Medulla oblongata (tissue), 1 donor: ENCODE data around the gene WDR18.
"Not testable (repeated sequence)": the region's sequence is repeated elsewhere in the genome, so short reads cannot be mapped to it uniquely, and the experiment has no call there.

Experiments
- DNase-seq: peaks from one replicate; pipeline ENCODE4 v3.0.0-alpha.2; 2015; ENCODE audit errors: extremely low spot score

Gene WDR18

GRCh38 chr19:1019980-1020867 lies 36.1 kb downstream of the WDR18 start:
- DNase-seq, result no peak

- peak; percentile 98 for DNase-seq
Measured at GRCh38 chr19:1020868-1021425, 36.8 kb downstream of the WDR18 start, which contains the start of gene TMEM259. Gene TMEM259, minus strand, starts transcription at chr19:1021123. Its CDS starts 127 bp downstream, at chr19:1020996.

GRCh38 chr19:1023883-1024188 lies 39.7 kb downstream of the WDR18 start:
- DNase-seq, result not testable (repeated sequence)

GRCh38 chr19:1025080-1025479 lies 40.9 kb downstream of the WDR18 start:
- DNase-seq, result not testable (repeated sequence)

- no peak for DNase-seq
Measured at GRCh38 chr19:1025960-1026782, 42.0 kb downstream of the WDR18 start, which contains the start of gene CNN2. Gene CNN2, plus strand, starts transcription at chr19:1026608. Its CDS starts 54 bp downstream, at chr19:1026662.

DNA sequence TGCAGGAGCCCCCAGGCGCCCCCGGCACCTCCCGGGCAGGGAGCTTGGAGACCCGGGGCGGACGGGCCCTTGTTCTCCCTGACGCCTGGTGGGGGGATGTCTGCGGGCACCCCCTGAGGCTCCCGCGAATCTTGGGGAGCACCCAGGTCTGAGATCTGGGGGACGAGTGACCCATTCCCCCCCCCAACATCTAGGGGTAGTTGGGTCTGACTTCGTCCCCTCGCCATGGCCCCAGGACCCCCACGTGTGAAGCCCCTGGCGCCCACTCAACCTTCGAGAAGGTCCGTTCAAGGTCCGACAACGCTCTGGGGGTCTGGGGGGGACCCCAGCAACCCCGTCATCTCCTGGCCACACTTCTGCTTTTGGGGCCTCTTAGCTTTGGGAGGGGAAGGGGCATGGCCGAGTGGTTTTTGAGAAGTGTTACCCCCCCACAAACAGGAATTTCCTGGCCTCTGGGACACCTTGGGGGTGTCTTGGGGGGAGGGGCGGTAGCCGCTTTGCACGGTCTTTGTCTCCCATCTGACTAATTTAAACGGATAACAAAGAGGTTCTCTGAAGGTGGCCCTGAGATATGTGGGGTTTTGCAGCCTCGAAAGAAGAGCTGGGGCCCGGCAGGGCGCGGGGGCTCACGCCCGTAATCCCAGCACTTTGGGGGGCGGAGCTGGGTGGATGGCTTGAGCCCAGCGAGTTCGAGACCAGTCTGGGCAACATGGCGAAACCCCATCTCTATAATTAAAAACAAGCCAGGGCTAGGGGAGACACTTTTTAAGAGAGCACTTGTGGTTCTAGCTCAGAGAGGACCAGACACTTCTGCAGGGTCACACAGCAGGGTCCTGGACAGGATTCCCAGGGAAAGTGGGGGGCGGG lies 42.9 kb downstream of the WDR18 start:
- DNase-seq, result no peak

- DNase-seq, result no peak
Measured at GRCh38 chr19:1027650-1028061, 43.5 kb downstream of the WDR18 start.

- DNase-seq, result no peak
Measured at GRCh38 chr19:1028062-1028926, 44.1 kb downstream of the WDR18 start.

GRCh38 chr19:1032264-1032867 lies 48.2 kb downstream of the WDR18 start:
- no peak for DNase-seq

GRCh38 chr19:1035998-1036621 lies 52.0 kb downstream of the WDR18 start:
- no peak for DNase-seq

DNA sequence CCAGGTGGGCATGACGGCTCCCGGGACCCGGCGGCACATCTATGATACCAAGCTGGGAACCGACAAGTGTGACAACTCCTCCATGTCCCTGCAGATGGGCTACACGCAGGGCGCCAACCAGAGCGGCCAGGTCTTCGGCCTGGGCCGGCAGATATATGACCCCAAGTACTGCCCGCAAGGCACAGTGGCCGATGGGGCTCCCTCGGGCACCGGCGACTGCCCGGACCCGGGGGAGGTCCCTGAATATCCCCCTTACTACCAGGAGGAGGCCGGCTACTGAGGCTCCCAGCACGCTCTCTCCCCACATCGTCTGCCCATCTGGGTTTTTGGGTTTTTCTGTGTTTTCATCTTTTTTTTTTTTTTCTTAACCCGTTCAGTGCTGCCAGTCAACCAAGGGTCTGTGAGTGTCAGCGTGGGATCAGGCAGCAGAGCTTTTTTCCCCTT lies 53.5 kb downstream of the WDR18 start:
- no peak for DNase-seq

GRCh38 chr19:1038978-1039645 lies 55.0 kb downstream of the WDR18 start:
- no peak for DNase-seq

- peak; percentile 94 for DNase-seq
Measured at GRCh38 chr19:1039646-1040475, 55.7 kb downstream of the WDR18 start, which contains the start of gene ABCA7. Gene ABCA7, plus strand, starts transcription at chr19:1040107. Its CDS starts 1,255 bp downstream, at chr19:1041362.

- peak; percentile 93 for DNase-seq
Measured at GRCh38 chr19:1040476-1041271, 56.5 kb downstream of the WDR18 start.

DNA sequence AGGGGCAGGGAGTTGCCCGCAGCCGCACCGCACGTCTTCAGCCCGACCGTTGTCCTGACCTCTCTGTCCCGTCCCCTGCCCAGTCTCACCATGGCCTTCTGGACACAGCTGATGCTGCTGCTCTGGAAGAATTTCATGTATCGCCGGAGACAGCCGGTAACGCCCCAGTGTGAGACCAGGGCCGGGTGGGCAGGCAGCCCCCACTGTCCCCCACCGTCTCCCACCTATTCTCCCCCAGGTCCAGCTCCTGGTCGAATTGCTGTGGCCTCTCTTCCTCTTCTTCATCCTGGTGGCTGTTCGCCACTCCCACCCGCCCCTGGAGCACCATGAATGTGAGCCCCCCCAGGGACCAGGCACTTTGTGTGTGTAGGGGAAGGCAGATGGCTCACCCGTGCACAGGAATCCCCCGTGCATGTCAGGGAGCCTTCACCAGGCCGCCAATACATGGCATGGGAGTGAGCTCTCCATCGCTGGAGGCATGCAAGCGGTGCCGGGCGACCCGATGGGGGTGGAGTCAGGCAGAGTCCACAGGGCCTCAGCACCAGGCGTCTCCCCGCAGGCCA lies 57.2 kb downstream of the WDR18 start:
- no peak for DNase-seq

DNA sequence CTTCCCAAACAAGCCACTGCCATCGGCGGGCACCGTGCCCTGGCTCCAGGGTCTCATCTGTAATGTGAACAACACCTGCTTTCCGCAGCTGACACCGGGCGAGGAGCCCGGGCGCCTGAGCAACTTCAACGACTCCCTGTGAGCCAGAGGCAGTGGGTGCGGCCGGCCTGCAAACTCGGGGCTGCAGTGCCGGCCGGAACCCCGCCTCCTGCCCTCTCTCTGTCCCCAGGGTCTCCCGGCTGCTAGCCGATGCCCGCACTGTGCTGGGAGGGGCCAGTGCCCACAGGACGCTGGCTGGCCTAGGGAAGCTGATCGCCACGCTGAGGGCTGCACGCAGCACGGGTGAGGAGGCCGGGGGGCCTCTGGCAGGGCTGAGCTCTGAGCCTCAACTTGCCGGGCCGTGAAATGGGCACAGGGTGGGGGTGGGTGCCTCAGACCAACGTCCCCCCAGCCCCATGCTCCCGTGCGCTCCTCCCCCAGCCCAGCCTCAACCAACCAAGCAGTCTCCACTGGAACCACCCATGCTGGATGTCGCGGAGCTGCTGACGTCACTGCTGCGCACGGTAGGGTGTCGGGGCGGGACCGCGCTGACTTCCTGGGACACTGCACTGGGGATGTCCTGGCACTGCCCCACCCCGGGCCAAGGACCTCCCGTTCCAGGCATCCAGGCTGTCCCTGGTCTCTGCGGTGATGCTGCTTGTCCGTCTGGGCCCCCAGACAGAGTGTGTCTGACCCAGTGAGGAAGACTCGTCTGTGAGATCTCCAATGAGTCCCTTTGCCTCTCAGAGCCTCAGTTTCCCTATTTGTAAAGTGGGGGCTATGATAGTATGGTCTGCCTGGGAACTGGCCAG lies 57.9 kb downstream of the WDR18 start:
- no peak for DNase-seq
